ENCODE data around the gene FBXO24.

DNA sequence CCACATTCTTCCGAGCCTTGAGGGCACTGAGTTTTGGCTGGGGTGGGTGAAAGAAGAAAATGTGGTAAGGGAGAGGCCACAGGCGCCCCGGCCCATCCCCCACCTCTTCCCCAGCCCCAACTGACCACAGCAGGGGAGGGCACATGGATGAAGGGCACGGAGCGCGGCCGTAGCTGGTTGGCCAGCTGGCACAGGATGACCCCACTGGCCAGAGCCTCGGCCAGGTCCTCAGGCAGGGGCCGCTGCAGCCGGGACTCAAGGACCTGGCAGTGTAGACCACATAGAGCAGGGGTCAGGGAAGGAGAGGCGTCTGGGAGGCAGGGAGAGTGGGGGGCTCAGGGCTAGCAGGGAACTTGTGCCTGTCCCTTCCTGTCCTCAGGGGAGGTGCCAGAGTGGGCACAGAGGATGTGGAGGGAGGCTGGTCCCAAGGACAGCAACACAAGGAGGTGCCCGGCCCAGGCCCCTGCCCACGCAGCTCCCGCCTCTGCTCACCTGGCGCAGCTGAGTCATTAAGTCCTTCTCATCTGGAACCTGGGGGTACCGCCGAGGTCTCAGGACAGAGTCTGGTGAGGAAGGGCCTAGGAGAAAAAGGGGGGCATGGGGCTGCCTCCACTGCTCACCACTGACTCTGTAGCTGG is 10.3 kb upstream of the FBXO24 start:
- TF ChIP-seq CTCF (IDR thresholded peaks at IDR 0.05) (no peak), POLR2AphosphoS5 (IDR thresholded peaks at IDR 0.05) (no peak), EP300 (IDR thresholded peaks at IDR 0.05) (no peak)

All from suprapubic skin (tissue), 4 donors.